Measurements from ENCODE around the gene ACP7.

GRCh38 chr19:39146091-39146490 is 61.9 kb downstream of the ACP7 start:
- no peak for TF ChIP-seq GATA3 (IDR thresholded peaks at IDR 0.05; ENCODE audit: low read depth, low read length)
- no peak for TF ChIP-seq GATA2 (IDR thresholded peaks at IDR 0.05; ENCODE audit: low read depth, low read length)
